Fibroblast of skin of back (primary cell): ENCODE results near the gene PRSS38.
A peak's percentile ranks its signal among the peaks of the same experiment; 100 is the strongest.

Source experiments
- DNase-seq: peaks from one replicate; pipeline ENCODE4 v3.0.0-alpha.2; 2013

The PRSS38 gene

DNA sequence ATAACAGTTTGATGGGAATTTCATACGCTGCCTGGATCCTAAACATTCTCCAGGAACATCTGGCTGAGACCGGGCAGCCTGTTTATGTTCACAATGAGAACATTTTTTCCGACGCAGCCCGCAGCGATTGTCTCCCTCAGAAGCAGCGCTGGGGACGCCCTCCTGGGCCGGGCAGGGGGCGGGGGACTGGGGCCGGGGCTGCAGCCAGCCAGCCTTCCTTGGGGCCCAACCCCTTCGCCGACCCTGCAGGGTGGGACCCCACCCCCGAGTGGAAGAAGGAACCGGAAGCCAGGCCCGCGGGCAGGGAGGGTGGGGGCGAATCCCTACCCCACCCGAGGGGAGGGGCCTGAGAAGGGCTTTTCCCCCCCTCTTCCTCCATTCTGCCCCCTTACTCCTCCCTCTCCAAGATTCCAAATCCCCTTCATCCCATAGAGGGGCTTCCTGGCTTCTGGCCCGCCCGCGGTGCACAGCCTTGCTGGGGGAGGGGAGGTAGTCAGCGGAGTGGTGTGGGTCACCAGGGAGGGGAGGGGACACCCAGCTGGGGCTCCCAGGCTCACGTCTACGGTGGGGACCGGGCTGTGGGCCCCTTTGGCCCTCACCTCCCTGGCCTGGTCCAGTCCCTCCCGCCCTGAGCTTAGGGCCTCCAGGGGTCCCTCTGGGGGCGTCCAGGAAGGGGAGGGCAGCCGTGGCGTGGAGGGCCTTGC is 71.7 kb downstream of the PRSS38 start:
- peak; percentile 49 for DNase-seq

- peak; percentile 61 for DNase-seq
Observed at GRCh38 chr1:227887697-227888403, 72.4 kb downstream of the PRSS38 start.

GRCh38 chr1:227888404-227889046 is 73.0 kb downstream of the PRSS38 start:
- DNase-seq, result no peak

- no peak for DNase-seq
Observed at GRCh38 chr1:227889047-227889862, 73.8 kb downstream of the PRSS38 start.

DNA sequence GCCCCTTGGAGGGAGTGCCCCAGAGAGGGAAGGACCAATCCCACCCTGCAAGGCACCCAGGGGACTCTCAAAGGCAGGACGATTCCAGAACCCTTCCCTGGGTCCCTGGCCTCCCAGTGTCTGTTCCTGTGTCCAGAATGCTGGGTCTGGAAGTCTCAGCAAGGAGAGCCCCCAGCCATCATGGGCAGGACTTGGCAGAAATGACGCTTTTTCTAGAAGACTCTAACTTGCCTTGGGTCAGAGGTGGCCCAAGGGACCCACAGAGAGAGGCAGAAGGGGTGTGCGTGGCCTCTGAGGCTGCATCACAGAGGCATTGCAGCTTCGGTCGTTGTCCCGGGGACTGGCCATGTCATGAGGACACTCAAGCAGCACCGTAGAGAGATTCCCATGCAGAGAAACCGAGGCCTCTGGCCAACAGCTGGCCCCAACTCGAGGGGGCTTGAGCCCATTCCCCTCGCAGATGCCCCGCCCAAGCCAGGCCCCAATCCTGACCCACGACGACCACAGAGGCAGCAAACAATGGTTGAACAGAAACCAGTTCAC is 74.5 kb downstream of the PRSS38 start:
- DNase-seq, result no peak

GRCh38 chr1:227890451-227891222 is 75.2 kb downstream of the PRSS38 start:
- no peak for DNase-seq

DNA sequence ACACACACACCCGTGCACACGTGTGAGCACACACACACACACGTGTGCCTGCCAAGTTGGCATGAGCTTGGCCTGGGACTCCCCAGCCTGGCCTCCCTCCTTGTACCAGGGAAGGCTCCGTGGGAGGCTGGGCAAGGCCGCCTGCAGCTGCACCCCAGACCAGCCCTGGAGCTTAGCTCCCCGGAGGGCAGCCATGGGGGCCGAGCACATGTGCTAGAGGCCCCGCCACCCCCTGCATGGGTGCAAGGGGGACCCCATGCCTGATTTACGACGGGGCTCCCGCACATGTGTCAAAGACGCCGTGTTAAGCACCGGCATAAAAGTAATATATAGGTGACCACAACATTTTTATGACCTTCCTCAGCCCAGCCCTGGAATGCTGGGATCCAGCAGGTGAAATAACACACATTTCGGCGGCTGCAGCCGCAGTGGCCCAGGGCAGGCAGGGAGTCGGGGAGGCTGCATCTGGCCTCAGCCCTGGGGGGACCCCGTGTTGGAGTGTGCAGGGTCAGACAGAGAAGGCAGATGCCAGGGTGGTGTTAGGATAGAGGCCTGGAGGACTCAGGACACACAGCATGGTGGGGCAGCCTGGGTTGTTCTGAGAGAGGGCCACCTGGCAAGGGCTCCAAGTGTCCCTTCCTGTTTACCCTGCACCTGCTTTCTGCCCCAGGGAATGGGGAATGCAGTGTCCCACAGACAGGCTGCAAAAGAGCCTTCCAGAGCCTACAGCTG is 75.9 kb downstream of the PRSS38 start:
- no peak for DNase-seq

- no peak for DNase-seq
Observed at GRCh38 chr1:227891955-227892488, 76.5 kb downstream of the PRSS38 start.

DNA sequence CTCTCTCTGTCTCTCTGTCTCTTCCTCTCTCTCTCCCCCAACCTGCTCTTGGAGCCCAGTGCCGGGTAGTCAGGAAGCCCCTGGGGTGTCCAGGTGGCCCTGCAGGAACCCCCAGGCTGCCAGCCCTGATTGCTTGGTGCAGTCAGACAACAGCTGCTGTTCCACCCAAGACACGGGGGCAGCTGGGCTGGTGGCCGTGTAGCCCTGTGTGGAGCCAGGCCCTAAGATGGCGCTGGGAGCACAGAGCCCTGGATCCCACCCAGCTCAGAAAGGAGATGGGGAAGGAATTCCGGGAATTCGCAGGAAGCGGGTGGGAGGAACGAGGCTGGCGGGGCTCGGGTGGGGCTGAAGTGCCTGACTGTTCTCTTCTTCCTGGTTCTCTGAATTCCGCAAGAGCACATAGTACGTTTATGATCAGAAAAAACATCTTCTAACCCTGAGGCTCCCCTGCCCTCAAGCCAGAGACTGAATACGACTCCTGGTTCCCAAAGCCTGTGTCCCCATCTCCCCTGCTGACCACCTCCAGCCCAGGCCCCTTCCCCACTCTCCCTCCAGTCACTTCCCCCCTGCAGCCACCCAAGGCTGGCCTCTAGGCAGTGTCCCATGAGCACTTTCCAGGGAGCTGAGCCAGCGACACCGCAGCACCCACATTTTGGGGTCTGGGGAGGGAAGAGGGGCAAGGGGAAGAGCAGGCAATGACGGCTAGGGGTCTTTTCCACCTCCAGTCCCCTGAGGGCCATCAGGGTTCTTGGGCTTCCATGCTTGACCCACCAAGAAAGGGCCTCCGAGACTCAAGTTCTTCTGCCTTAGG is 77.2 kb downstream of the PRSS38 start:
- DNase-seq, result peak; percentile 42

DNA sequence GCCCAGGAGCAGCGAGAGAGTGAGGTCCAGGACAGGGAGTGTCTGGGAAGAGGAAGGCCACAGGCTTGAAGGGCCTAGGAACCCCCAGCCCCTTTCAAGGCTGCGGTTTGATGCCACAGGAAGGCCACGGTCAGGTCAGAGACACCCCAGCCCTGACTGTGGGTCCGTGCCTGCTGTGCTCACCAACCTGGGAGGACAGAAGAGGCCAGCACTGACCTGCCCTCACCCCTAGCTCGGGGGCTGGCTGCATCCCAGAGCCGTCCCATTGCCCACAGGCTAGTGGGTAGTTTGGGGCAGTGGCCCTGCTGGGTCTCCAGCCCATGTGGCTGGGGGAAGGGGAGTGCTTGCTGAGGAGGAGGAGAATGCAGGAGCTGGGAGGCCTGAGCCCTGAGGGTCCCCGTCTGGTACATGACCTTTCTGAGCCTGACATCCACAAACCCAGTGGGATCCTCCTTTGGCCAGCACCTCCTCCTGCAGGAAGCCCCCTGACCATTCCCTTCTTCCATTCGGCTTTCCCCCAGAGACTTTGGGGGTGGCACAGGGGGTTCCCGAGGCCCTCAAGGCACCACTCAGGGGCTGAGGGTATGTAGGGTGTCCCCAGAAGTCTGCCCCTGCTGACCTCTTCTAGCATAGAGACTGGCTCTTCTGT is 77.9 kb downstream of the PRSS38 start:
- no peak for DNase-seq

DNA sequence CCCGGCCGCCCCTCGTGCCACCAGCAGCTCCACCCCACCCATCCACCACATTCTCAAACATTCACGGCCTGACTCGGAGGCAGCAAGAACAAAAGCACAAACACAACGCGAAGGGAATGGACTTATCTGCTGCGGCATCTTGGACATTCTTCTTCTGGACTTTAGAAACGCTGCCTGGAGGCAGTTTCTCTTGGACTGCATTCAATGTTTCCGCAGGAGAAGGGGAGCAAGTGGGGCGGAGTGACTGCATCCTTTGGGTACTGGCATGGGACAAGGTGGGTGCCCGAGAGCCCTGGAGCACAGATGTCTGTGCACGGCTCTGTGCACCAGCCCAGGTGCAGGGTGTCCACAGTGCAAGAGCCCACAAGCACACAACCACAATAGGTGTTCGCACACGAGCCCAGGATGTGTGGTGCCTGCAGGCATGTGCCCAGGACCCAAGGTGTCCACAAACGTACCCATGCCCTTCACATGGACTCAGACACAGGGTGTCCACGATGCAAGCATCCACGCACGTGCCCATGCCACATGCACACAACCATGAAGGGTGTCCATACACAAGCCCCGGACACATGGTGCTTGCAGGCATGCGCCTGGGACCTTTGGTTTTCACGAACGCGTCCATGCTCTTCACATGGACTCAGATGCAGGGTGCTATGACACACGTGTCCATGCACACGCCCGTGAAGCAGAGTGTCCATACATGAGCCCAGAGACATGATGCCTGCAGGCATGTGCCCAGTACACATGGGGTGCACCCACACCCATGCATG is 78.7 kb downstream of the PRSS38 start:
- no peak for DNase-seq

- no peak for DNase-seq
Observed at GRCh38 chr1:227894831-227895451, 79.5 kb downstream of the PRSS38 start.
